GM23248 (cell line): ENCODE measurements around the gene CCDC201.

Experiments used
- EZH2 ChIP-seq: fragments of 200-600 bp; sonication (generic); IDR thresholded peaks from 2 replicates; pipeline ENCODE4 v1.6.1; 2018; ENCODE audit warnings: antibody characterized with exemption, mild to moderate bottlenecking; ENCODE audit not compliant: insufficient read depth, poor library complexity, severe bottlenecking
- EZH2phosphoT487 ChIP-seq: fragments of 200-600 bp; sonication (generic); IDR thresholded peaks from 2 replicates; pipeline ENCODE4 v1.6.1; 2018; ENCODE audit warnings: antibody characterized with exemption, moderate library complexity, mild to moderate bottlenecking, low read depth; ENCODE audit not compliant: insufficient read depth

DNA sequence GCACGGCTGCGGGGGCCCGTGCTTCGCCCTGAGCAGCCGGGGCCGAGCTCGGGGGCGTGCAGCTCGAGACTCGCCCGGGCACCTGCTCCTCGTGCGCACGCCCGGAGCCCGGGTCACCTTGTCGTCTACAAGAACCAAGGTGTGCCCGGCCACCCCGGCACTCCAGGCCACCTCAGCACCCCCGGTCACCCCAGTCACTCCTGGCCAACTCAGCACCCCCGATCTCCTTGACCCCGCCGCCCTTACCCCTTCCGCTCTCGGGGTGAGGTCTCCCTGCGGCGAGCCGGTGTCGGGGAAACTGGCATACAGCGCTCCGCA, 48.5 kb upstream of the CCDC201 start:
- TF ChIP-seq EZH2phosphoT487 (no peak), EZH2 (no peak)
